HL-60/S4 treated with phorbol 12-myristate 13-acetate at 8.2 ng/mL for 4 days and 3 days (cell line): ENCODE results near the gene ZNF140.

Source experiments
- in situ Hi-C: fragments of 300-500 bp; cut with MboI; formaldehyde crosslinking; loops from 2 replicates; pipeline ENCODE4 v1.15.0; 2022; ENCODE audit warnings: low sequenced_read_pairs

ZNF140 gene

GRCh38 chr12:133130038-133130807, 49.5 kb downstream of the ZNF140 start, which contains the start of the genes ZNF10 and ZNF891:
Gene ZNF10, plus strand, starts transcription at chr12:133130627. Its CDS starts 13,866 bp downstream, at chr12:133144493.
Gene ZNF891, minus strand, starts transcription at chr12:133130274. Its CDS starts 8,356 bp downstream, at chr12:133121918.
- in situ Hi-C loops: no loop called here

DNA sequence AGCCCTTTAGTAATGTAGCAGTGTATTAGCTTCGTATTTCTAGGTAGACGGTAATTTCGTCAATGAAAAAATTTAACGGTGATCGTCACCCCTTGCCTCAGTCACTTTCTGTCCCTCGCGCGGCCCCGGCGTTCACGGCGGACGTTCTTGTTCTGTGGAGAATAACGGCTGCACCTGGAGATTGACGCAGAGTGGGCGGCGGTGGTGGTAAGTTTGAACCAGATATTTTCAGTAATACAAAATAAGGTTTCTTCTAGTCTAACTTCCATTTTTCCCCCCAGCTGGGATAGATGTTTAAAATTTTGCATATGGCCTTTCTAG, 50.0 kb downstream of the ZNF140 start:
- in situ Hi-C loops: no loop called here

- in situ Hi-C loops: no loop called here
These were observed 55.0 kb downstream of the ZNF140 start for GRCh38 chr12:133135747-133136146.

DNA sequence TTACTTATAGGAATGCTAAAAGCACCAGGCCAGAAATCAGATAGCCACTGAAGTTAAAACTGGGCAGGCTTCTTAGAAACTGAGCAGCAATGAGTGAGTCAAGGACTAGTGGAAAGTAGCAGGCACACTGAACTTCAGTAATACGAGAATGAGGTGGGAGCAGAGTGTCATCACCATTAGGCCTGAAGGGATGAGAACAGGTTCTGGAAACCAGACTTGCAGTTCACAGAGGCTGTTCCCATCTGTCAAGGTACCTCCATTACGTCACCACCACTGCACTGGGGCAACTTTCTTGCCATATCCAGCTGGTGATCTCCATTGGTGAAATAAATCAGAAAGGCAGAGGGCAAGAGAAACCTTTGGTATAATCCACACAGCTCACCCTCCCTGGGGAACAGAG, 65.3 kb downstream of the ZNF140 start:
- in situ Hi-C loops: no loop called here

GRCh38 chr12:133156125-133156690, 75.5 kb downstream of the ZNF140 start:
- in situ Hi-C loops: no loop called here
